Gastrocnemius medialis (tissue), 4 donors: Measurements from ENCODE around the gene TEF. TPM values are rescaled to one million over a fixed set of nuclear protein-coding genes. Genes with fewer than 3 reads are reported as not detected.
A peak's percentile ranks its signal among the peaks of the same experiment; 100 is the strongest.

Experiments
- ATAC-seq, 2 donors: fragments of 150-250 bp; one replicate each; pipeline ENCODE4 v1.9.1; 2016
- DNase-seq, 2 donors: peaks; one replicate each; pipeline ENCODE4 v3.0.0-alpha.2; 2019
- H3K27ac ChIP-seq, 4 donors: fragments of 200-600 bp; sonication (generic); 1 replicate in 1 of 4; 2 replicates in 3 of 4; pipeline ENCODE4 v1.5.1; 2016 to 2018; ENCODE audit warnings: mild to moderate bottlenecking in 2 of 4, moderate library complexity in 1 of 4
- H3K27me3 ChIP-seq, 3 donors: fragments of 200-600 bp; sonication (generic) in 2 of 3; 1 replicate in 1 of 3; 2 replicates in 2 of 3; pipeline versions ENCODE4 v1.5.1 to v1.6.0; 2016 to 2019; ENCODE audit warnings: mild to moderate bottlenecking in 1 of 3, moderate library complexity in 1 of 3
- H3K36me3 ChIP-seq, 2 donors: fragments of 200-600 bp; sonication (generic) in 1 of 2; one replicate each; pipeline ENCODE4 v1.5.1; 2017 to 2018
- H3K4me1 ChIP-seq, 2 donors: fragments of 200-600 bp; sonication (generic) in 1 of 2; one replicate each; pipeline ENCODE4 v1.5.1; 2016 to 2017; ENCODE audit warnings: mild to moderate bottlenecking in 2 of 2
- H3K4me3 ChIP-seq, 4 donors: fragments of 200-600 bp; sonication (generic) in 3 of 4; 1 replicate in 1 of 4; 2 replicates in 3 of 4; pipeline ENCODE4 v1.5.1; 2016 to 2019; ENCODE audit warnings: mild to moderate bottlenecking in 2 of 4
- H3K9me3 ChIP-seq, 3 donors: fragments of 200-600 bp; sonication (generic) in 2 of 3; 1 replicate in 1 of 3; 2 replicates in 2 of 3; pipeline ENCODE4 v1.5.1; 2016 to 2019
- CTCF ChIP-seq, 5 experiments: fragments of 450-650 bp in 3 of 5; fragments of 200-600 bp in 2 of 5; sonication (generic) in 2 of 5; IDR thresholded peaks in 4 of 5; conservative IDR thresholded peaks in 1 of 5; 1 replicate in 4 of 5; 2 replicates in 1 of 5; pipeline ENCODE4 v1.5.1; 2016 to 2019; ENCODE audit warnings: antibody characterized with exemption in 5 of 5, mild to moderate bottlenecking in 3 of 5, moderate library complexity in 3 of 5
- POLR2A ChIP-seq, 2 donors: fragments of 450-650 bp; IDR thresholded peaks; one replicate each; pipeline ENCODE4 v1.6.1; 2017; ENCODE audit warnings: antibody characterized with exemption in 2 of 2, mild to moderate bottlenecking in 2 of 2, moderate library complexity in 2 of 2
- in situ Hi-C, 4 donors: fragments of 200-750 bp; cut with MboI; loops; one replicate each; pipeline versions ENCODE4 v1.15.0 to v1.8.0; 2017; ENCODE audit warnings: low sequenced_read_pairs in 4 of 4
- intact Hi-C: fragments of 100-400 bp; cut with DNase I; formaldehyde crosslinking; loops from one replicate; pipeline ENCODE4 v1.15.1; 2023; ENCODE audit warnings: low total_unique reads
- total RNA-seq, 4 donors: library from RNA; depleted of rRNA; stranded (reverse); fragments of >200 nt; gene quantifications; one replicate each; pipeline versions ENCODE4 v1.1.0 to v1.2.3, GENCODE V29; 2016

Gene TEF
- total RNA-seq, 4 donors from 2014 or later = 15.6 to 39.8 (median 19.5) TPM

GRCh38 chr22:41408665-41409064 is 26.9 kb downstream of the TEF start:
- TF ChIP-seq CTCF (IDR thresholded peaks at IDR 0.05 in 4 of 5, conservative IDR thresholded peaks at IDR 0.05 in 1 of 5) (no peak), POLR2A (IDR thresholded peaks at IDR 0.05) (no peak)
- H3K36me3 ChIP-seq = no peaks in the 10 kb centered on the region
- H3K27me3 ChIP-seq = no peaks in the 10 kb centered on the region
- no peak for DNase-seq
- H3K27ac ChIP-seq = peak overlapping the region; percentile 97 to 100 (median 98)
- no peak overlapping the region for H3K4me3 ChIP-seq
- H3K4me1 ChIP-seq = peaks cover 52 to 55% of the 10 kb centered on the region in 2 donors
- intact Hi-C loops (no loop called here), in situ Hi-C loops (loop anchor here in 2 of 4 donors (5.0 to 10.0 kb wide), 2 partner anchors 34 to 66 kb away; no protein-coding TSS in a partner anchor)
- no peak for ATAC-seq
- H3K9me3 ChIP-seq = no peaks in the 10 kb centered on the region

GRCh38 chr22:41410311-41410751 is 28.6 kb downstream of the TEF start:
- TF ChIP-seq POLR2A (IDR thresholded peaks at IDR 0.05) = peak; percentile 68 to 71
- TF ChIP-seq CTCF (IDR thresholded peaks at IDR 0.05 in 4 of 5, conservative IDR thresholded peaks at IDR 0.05 in 1 of 5) = no peak
- in situ Hi-C loops (no loop called here), intact Hi-C loops (loop anchor here (1.0 kb wide), 1 partner anchor 69 kb away; no protein-coding TSS in a partner anchor)
- Histone ChIP-seq H3K36me3 (no peaks in the 10 kb centered on the region), H3K27ac (peak overlapping the region; percentile 97 to 100 (median 98)), H3K9me3 (no peaks in the 10 kb centered on the region), H3K27me3 (no peaks in the 10 kb centered on the region), H3K4me3 (no peak overlapping the region), H3K4me1 (peaks cover 58 to 61% of the 10 kb centered on the region in 2 donors)
- peak; percentile 54 to 58 for ATAC-seq
- peak; percentile 92 to 98 for DNase-seq

GRCh38 chr22:41411021-41411851 is 29.5 kb downstream of the TEF start:
- peak; percentile 53 to 57 for ATAC-seq
- Histone ChIP-seq H3K9me3 (no peaks in the 10 kb centered on the region), H3K36me3 (no peaks in the 10 kb centered on the region), H3K4me1 (peaks cover 65 to 69% of the 10 kb centered on the region in 2 donors), H3K27me3 (no peaks in the 10 kb centered on the region), H3K4me3 (peak overlapping the region in 1 of 4 donors; percentile 0), H3K27ac (peak overlapping the region; percentile 97 to 100 (median 98))
- in situ Hi-C loops = no loop called here
- DNase-seq = peak; percentile 83 to 93
- intact Hi-C loops = no loop called here
- peak; percentile 77 to 84 for TF ChIP-seq POLR2A (IDR thresholded peaks at IDR 0.05)
- TF ChIP-seq CTCF (IDR thresholded peaks at IDR 0.05 in 4 of 5, conservative IDR thresholded peaks at IDR 0.05 in 1 of 5) = no peak

GRCh38 chr22:41415554-41415953 is 33.8 kb downstream of the TEF start:
- Histone ChIP-seq H3K9me3 (no peaks in the 10 kb centered on the region), H3K4me1 (peaks cover 74 to 81% of the 10 kb centered on the region in 2 donors), H3K27me3 (no peaks in the 10 kb centered on the region), H3K4me3 (peak overlapping the region; percentile 58 to 84 (median 72)), H3K36me3 (no peaks in the 10 kb centered on the region), H3K27ac (peak overlapping the region; percentile 97 to 100 (median 98))
- no peak for TF ChIP-seq POLR2A (IDR thresholded peaks at IDR 0.05)
- no peak for TF ChIP-seq CTCF (IDR thresholded peaks at IDR 0.05 in 4 of 5, conservative IDR thresholded peaks at IDR 0.05 in 1 of 5)
- ATAC-seq = no peak
- intact Hi-C loops = no loop called here
- no peak for DNase-seq
- in situ Hi-C loops = no loop called here
